Loucy (cell line): Measurements from ENCODE around the gene RHOG.

Experiments
- CTCF ChIP-seq: fragments of 200-600 bp; sonication (generic); conservative IDR thresholded peaks from 2 replicates; pipeline ENCODE4 v1.5.1; 2014; ENCODE audit warnings: mild to moderate bottlenecking, antibody characterized with exemption, low read length
- EZH2phosphoT487 ChIP-seq: fragments of 200-600 bp; IDR thresholded peaks from 2 replicates; pipeline ENCODE4 v1.6.1; 2018; ENCODE audit warnings: antibody characterized with exemption, mild to moderate bottlenecking, moderate library complexity, borderline replicate concordance

GRCh38 chr11:3796002-3796311 lies 44.8 kb downstream of the RHOG start:
- TF ChIP-seq CTCF (no peak), EZH2phosphoT487 (no peak)
